Natural killer cell (primary cell): ENCODE results near the gene CTNNA3. TPM values are rescaled to one million over a fixed set of nuclear protein-coding genes. Genes with fewer than 3 reads are reported as not detected.

ENCODE experiments used
- ATAC-seq, 3 donors: fragments of 150-1000 bp in 2 of 3; fragments of 200-7000 bp in 1 of 3; cut with Tn5 transposase; 1 replicate in 1 of 3; 2 replicates in 2 of 3; pipeline ENCODE4 v1.10.0; 2021; ENCODE audit warnings: mild to moderate bottlenecking in 2 of 3, moderate library complexity in 2 of 3
- DNase-seq, 2 donors: peaks; one replicate each; pipeline versions ENCODE4 v3.0.0 to v3.0.0-alpha.2; 2013 to 2021; ENCODE audit warnings: mixed read lengths in 1 of 2
- H3K27ac ChIP-seq: one replicate; pipeline ENCODE4 v1.5.1; 2013; ENCODE audit warnings: mild to moderate bottlenecking, low read length
- H3K27me3 ChIP-seq: one replicate; pipeline ENCODE4 v1.6.1; 2013; ENCODE audit warnings: low read length; ENCODE audit not compliant: control insufficient read depth, insufficient read depth
- H3K36me3 ChIP-seq: one replicate; pipeline ENCODE4 v1.6.1; 2013; ENCODE audit warnings: low read length; ENCODE audit not compliant: control insufficient read depth, insufficient read depth
- H3K4me1 ChIP-seq: one replicate; pipeline ENCODE4 v1.6.1; 2013; ENCODE audit warnings: low read length; ENCODE audit not compliant: control insufficient read depth, insufficient read depth
- H3K4me3 ChIP-seq: one replicate; pipeline ENCODE4 v1.5.1; 2013; ENCODE audit warnings: low read length
- H3K9me3 ChIP-seq: one replicate; pipeline ENCODE4 v1.6.1; 2013; ENCODE audit warnings: low read length; ENCODE audit not compliant: control insufficient read depth, insufficient read depth
- H3K27ac Mint-ChIP-seq, 2 donors: one replicate each; pipeline ENCODE4 v1.8.0; 2022; ENCODE audit warnings: mild to moderate bottlenecking in 2 of 2, mixed read lengths in 2 of 2, moderate library complexity in 1 of 2
- H3K27me3 Mint-ChIP-seq, 2 donors: one replicate each; pipeline ENCODE4 v1.8.0; 2022; ENCODE audit warnings: low read depth in 2 of 2, mixed read lengths in 2 of 2
- H3K36me3 Mint-ChIP-seq: one replicate; pipeline ENCODE4 v1.8.0; 2022; ENCODE audit warnings: mixed read lengths
- H3K4me1 Mint-ChIP-seq, 2 donors: one replicate each; pipeline ENCODE4 v1.8.0; 2022; ENCODE audit warnings: mixed read lengths in 2 of 2
- H3K4me3 Mint-ChIP-seq: one replicate; pipeline ENCODE4 v1.8.0; 2022; ENCODE audit warnings: mild to moderate bottlenecking, moderate library complexity, mixed read lengths
- H3K9me3 Mint-ChIP-seq, 2 donors: one replicate each; pipeline ENCODE4 v1.8.0; 2022; ENCODE audit warnings: mixed read lengths in 2 of 2
- CTCF ChIP-seq: fragments of 200-600 bp; IDR thresholded peaks from one replicate; pipeline ENCODE4 v1.8.0; 2022; ENCODE audit warnings: antibody characterized with exemption
- WGBS: methylation state at CpG from one replicate; pipeline ENCODE4 v1.1.7; 2013; ENCODE audit warnings: missing lambda C conversion rate; ENCODE audit not compliant: insufficient coverage; 5-methylcytosine and 5-hydroxymethylcytosine counted together
- intact Hi-C: fragments of 100-400 bp; cut with micrococcal nuclease; formaldehyde crosslinking; loops from one replicate; pipeline ENCODE4 v1.14.2; 2022
- total RNA-seq, 4 donors: library from RNA; stranded (reverse); fragments of 120-200 nt in 1 of 4; gene quantifications; one replicate each; pipeline versions ENCODE4 v1.2.3 to v1.2.4, GENCODE V29; 2013 to 2022

The CTNNA3 gene
- total RNA-seq, 3 donors from 2014 or later (not counting 1 experiment from before 2014, with no cell fraction given) = not detected

DNA sequence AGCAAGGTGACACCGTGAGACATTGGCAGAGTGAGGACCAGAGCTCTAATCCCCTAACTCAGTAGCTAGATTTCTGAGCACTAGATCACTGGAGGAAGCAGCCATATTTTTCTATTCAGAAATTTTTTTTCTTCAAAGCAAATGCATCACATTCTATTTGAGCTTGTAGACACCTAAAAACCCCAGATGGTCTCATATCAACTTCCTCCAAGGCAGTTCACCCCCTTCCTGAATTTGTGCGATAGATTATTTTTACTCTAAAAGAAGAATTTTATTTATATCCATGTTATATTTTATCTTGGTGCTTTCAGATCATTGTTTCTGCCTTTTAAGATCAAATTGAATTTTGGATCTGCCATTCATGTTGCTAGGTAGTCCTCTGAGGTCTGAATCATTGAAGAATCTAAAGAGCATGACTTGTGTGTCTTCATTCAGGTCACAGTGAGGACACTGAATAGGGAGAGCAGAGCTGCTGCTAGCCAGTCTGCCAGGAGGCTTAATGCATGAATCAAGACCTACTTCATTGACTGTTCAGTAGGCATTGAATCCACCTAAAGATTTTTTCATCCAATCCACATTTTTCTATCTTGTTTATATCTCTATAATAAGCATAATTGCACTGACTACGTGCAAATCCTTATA is 863.1 kb downstream of the CTNNA3 start:
- Mint-ChIP-seq H3K9me3 (peaks cover 6 to 14% of the 10 kb centered on the region in 2 donors), H3K27me3 (no peaks in the 10 kb centered on the region), H3K36me3 (no peaks in the 10 kb centered on the region), H3K27ac (no peak overlapping the region), H3K4me1 (no peaks in the 10 kb centered on the region), H3K4me3 (no peak overlapping the region)
- 69% methylated on average over 1 of the region's 3 CpGs for WGBS
- Histone ChIP-seq H3K4me1 (no peaks in the 10 kb centered on the region), H3K27ac (no peak overlapping the region), H3K27me3 (no peaks in the 10 kb centered on the region), H3K4me3 (no peak overlapping the region), H3K36me3 (no peaks in the 10 kb centered on the region), H3K9me3 (no peaks in the 10 kb centered on the region)
- ATAC-seq (no peak), DNase-seq (no peak)
- intact Hi-C loops = no loop called here
- no peak for TF ChIP-seq CTCF

DNA sequence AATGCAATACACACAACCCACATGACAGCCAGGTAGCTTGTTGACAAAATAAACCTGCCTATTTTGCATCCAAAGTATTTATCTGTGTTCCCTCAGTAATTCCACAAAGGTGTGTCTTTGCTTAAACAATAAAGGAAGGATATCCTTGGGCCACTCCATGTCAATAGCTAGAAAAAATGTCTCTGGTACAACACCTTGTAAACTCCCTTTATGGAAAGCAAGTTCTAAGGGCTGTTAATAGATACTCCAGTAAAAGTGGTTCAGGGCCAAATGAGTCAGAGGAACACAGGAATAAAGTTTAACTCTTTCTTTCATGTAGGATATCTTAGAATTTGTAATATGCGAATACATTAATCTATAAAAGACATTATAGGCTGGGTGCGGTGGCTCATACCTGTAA is 867.0 kb downstream of the CTNNA3 start:
- Mint-ChIP-seq H3K36me3 (no peaks in the 10 kb centered on the region), H3K27me3 (no peaks in the 10 kb centered on the region), H3K9me3 (peaks cover 6 to 12% of the 10 kb centered on the region in 2 donors), H3K27ac (no peak overlapping the region), H3K4me1 (no peaks in the 10 kb centered on the region), H3K4me3 (no peak overlapping the region)
- no peak overlapping the region for H3K4me3 ChIP-seq
- no peaks in the 10 kb centered on the region for H3K4me1 ChIP-seq
- H3K36me3 ChIP-seq = no peaks in the 10 kb centered on the region
- no peak overlapping the region for H3K27ac ChIP-seq
- no peak for TF ChIP-seq CTCF
- H3K9me3 ChIP-seq = peaks cover 4% of the 10 kb centered on the region
- no peak for ATAC-seq
- no peak for DNase-seq
- intact Hi-C loops = no loop called here
- H3K27me3 ChIP-seq = no peaks in the 10 kb centered on the region
- WGBS = 95% methylated on average over 2 of the region's 2 CpGs

DNA sequence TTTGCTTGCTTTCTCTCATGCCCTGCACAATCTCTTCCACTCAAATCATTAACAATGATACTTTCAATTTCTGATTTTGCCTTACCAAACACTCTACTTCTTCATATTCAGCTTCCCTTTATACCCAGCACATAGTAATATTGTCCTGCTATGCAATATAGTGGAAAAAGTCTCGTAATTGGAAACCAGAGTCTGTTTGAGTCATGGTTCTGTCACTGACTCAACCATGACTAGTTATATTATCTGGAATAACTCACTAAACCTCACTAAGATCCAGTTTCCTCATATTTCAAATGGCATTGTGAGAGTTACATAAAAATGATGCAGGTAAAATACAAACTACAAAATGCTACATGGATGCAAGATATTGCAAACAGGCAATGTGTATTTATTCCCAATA is 868.6 kb downstream of the CTNNA3 start:
- no CpG with 5 or more reads among the region's 1 CpG for WGBS
- no peak for DNase-seq
- H3K4me1 Mint-ChIP-seq = no peaks in the 10 kb centered on the region
- no peaks in the 10 kb centered on the region for H3K36me3 ChIP-seq
- H3K4me1 ChIP-seq = no peaks in the 10 kb centered on the region
- no peak overlapping the region for H3K27ac ChIP-seq
- no peaks in the 10 kb centered on the region for H3K36me3 Mint-ChIP-seq
- no peaks in the 10 kb centered on the region for H3K27me3 ChIP-seq
- intact Hi-C loops = no loop called here
- peaks cover 4% of the 10 kb centered on the region for H3K9me3 ChIP-seq
- peaks cover 8 to 11% of the 10 kb centered on the region in 2 donors for H3K9me3 Mint-ChIP-seq
- no peak for TF ChIP-seq CTCF
- H3K4me3 ChIP-seq = no peak overlapping the region
- H3K4me3 Mint-ChIP-seq = no peak overlapping the region
- no peak for ATAC-seq
- no peaks in the 10 kb centered on the region for H3K27me3 Mint-ChIP-seq
- no peak overlapping the region for H3K27ac Mint-ChIP-seq

DNA sequence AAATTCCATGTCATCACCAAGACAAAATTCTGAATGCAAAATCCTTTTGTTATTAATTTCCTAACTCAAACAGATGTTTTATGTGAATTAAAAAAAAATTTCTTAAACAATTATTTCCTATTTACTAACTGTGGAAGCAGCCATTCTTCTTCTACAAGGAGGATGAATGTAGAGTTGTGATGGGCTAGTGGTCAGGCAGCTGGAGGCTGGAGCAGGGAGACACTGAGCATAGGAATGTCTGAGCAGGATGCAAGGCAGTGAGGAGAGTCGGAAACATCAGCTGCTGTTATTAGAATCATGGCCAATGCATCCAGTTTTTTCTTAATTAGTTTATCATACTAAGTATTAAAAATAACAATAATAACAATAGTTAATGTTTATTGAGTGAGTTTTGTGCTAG is 872.7 kb downstream of the CTNNA3 start:
- no peak for DNase-seq
- Mint-ChIP-seq H3K36me3 (no peaks in the 10 kb centered on the region), H3K27ac (no peak overlapping the region), H3K4me3 (no peak overlapping the region), H3K4me1 (no peaks in the 10 kb centered on the region), H3K9me3 (peaks cover 3 to 5% of the 10 kb centered on the region in 2 donors), H3K27me3 (no peaks in the 10 kb centered on the region)
- Histone ChIP-seq H3K36me3 (no peaks in the 10 kb centered on the region), H3K4me1 (no peaks in the 10 kb centered on the region), H3K4me3 (no peak overlapping the region), H3K27me3 (no peaks in the 10 kb centered on the region), H3K9me3 (peaks cover 4% of the 10 kb centered on the region), H3K27ac (no peak overlapping the region)
- ATAC-seq = no peak
- no CpG with 5 or more reads among the region's 1 CpG for WGBS
- no peak for TF ChIP-seq CTCF
- intact Hi-C loops = no loop called here
